ENCODE measurements around the gene INSYN2B. TPM values are rescaled to one million over a fixed set of nuclear protein-coding genes. Genes with fewer than 3 reads are reported as not detected.

The INSYN2B gene
- total and polyA plus RNA-seq, 11 donors = 0.12 to 0.59 (median 0.17) TPM; not detected in 6

- H3K4me1 ChIP-seq = no peaks in the 10 kb centered on the region
- 43 to 55% (median 53%) methylated on average over 1 of the region's 1 CpG for WGBS, 4 donors
- no peaks in the 10 kb centered on the region for H3K27me3 ChIP-seq
- H3K36me3 ChIP-seq = no peaks in the 10 kb centered on the region
- ATAC-seq = no peak
- no peak overlapping the region for H3K27ac ChIP-seq
- TF ChIP-seq POLR2A (IDR thresholded peaks at IDR 0.05) = no peak
- no peak for TF ChIP-seq CTCF (IDR thresholded peaks at IDR 0.05)
- intact Hi-C loops (cut with DNase I) = no loop called here
- DNase-seq = no peak
- H3K9me3 ChIP-seq = no peaks in the 10 kb centered on the region
- no peak overlapping the region for H3K4me3 ChIP-seq
Observed at GRCh38 chr5:169921949-169922348, 58.3 kb downstream of the INSYN2B start.

GRCh38 chr5:169921384-169921783 is 58.9 kb downstream of the INSYN2B start:
- WGBS, 4 donors = 35 to 44% (median 38%) methylated on average over 3 of the region's 3 CpGs
- H3K27me3 ChIP-seq = no peaks in the 10 kb centered on the region
- no peaks in the 10 kb centered on the region for H3K36me3 ChIP-seq
- DNase-seq (no peak), ATAC-seq (no peak)
- intact Hi-C loops (cut with DNase I) = no loop called here
- TF ChIP-seq CTCF (IDR thresholded peaks at IDR 0.05) = no peak
- no peak for TF ChIP-seq POLR2A (IDR thresholded peaks at IDR 0.05)
- no peaks in the 10 kb centered on the region for H3K4me1 ChIP-seq
- H3K9me3 ChIP-seq = no peaks in the 10 kb centered on the region
- H3K4me3 ChIP-seq = no peak overlapping the region
- H3K27ac ChIP-seq = no peak overlapping the region

DNA sequence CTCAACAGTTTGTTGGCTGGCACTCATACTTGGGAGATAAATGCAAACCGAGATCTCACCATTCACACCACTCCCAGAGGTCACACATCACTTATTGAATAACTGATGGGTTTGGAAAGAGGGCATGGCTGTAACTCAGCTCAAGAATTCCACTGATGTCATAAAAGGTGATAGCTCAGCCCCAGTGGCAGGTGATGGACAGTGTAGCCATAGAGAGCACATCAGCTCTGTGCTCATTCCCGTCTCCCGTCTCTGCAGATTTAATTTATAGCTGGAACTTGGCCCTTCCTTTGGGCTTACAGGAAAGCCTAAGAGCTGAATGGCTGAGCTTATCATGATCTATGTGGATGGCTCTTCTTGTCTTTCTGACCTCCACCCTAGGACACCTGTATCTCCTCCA is 59.8 kb downstream of the INSYN2B start:
- ATAC-seq (no peak), DNase-seq (no peak)
- intact Hi-C loops (cut with DNase I) = no loop called here
- Histone ChIP-seq H3K27ac (no peak overlapping the region), H3K4me3 (no peak overlapping the region), H3K27me3 (no peaks in the 10 kb centered on the region), H3K36me3 (no peaks in the 10 kb centered on the region), H3K9me3 (no peaks in the 10 kb centered on the region), H3K4me1 (no peaks in the 10 kb centered on the region)
- TF ChIP-seq CTCF (IDR thresholded peaks at IDR 0.05) (no peak), POLR2A (IDR thresholded peaks at IDR 0.05) (no peak)
- 67 to 83% (median 75%) methylated on average over 3 of the region's 3 CpGs for WGBS, 4 donors

- WGBS, 4 donors = 82 to 87% (median 85%) methylated on average over 2 of the region's 2 CpGs
- intact Hi-C loops (cut with DNase I) = no loop called here
- Histone ChIP-seq H3K27me3 (no peaks in the 10 kb centered on the region), H3K9me3 (no peaks in the 10 kb centered on the region), H3K4me1 (no peaks in the 10 kb centered on the region), H3K4me3 (no peak overlapping the region), H3K36me3 (no peaks in the 10 kb centered on the region), H3K27ac (no peak overlapping the region)
- no peak for ATAC-seq
- no peak for DNase-seq
- TF ChIP-seq CTCF (IDR thresholded peaks at IDR 0.05) (no peak), POLR2A (IDR thresholded peaks at IDR 0.05) (no peak)
Observed at GRCh38 chr5:169918228-169918627, 62.1 kb downstream of the INSYN2B start.

All from heart left ventricle (tissue), 16 donors.